GM12878 (cell line): ENCODE data around the gene FOXD1. TPM values are rescaled to one million over a fixed set of nuclear protein-coding genes. Genes with fewer than 3 reads are reported as not detected.

ENCODE experiments used
- ASH2L ChIP-seq: fragments of 300-600, 200-600 bp; sonication (generic); IDR thresholded peaks from 2 replicates; pipeline ENCODE4 v1.6.1; 2017; ENCODE audit warnings: low read depth, mild to moderate bottlenecking, borderline replicate concordance
- CREB1 ChIP-seq: IDR thresholded peaks from 2 replicates; pipeline ENCODE4 v1.6.1; 2012; ENCODE audit warnings: low read depth, mild to moderate bottlenecking, inconsistent platforms
- DPF2 ChIP-seq: fragments of 450-650 bp; IDR thresholded peaks from 2 replicates; pipeline ENCODE4 v1.6.1; 2017; ENCODE audit warnings: mild to moderate bottlenecking
- MTA3 ChIP-seq: IDR thresholded peaks from 2 replicates; pipeline ENCODE4 v1.6.1; 2012; ENCODE audit warnings: low read length, inconsistent platforms, borderline replicate concordance
- STAT1 ChIP-seq: fragments of 450-650 bp; conservative IDR thresholded peaks from 2 replicates; pipeline ENCODE4 v1.6.1; 2014; ENCODE audit warnings: antibody characterized with exemption, mild to moderate bottlenecking
- polyA plus RNA-seq, 11 experiments: library from polyadenylated mRNA; depleted of rRNA in 4 of 11; unstranded in 6 of 11; stranded (reverse) in 5 of 11; fragments of >200 nt; fragmentation: Nextera tagmentation in 4 of 11; fragmentation: Illumina TruSeq in 1 of 11; extraction: Ambion mirVana in 4 of 11; extraction: Trizol in 1 of 11; gene quantifications; 1 replicate in 1 of 11; 2 replicates in 10 of 11; pipeline versions ENCODE4 v1.2.1 to v1.2.3, GENCODE V29; 2011 to 2016; ENCODE audit warnings: inconsistent platforms in 2 of 11, missing spikeins in 2 of 11, low read depth in 1 of 11
- total RNA-seq, 4 experiments: library from RNA; depleted of rRNA in 3 of 4; stranded (reverse); fragments of >200 nt in 3 of 4; fragmentation: Illumina TruSeq in 1 of 4; extraction: Trizol in 1 of 4; gene quantifications; 2 replicates each; pipeline versions ENCODE4 v1.2.1 to v1.2.3, GENCODE V29; 2013 to 2021
- TF ChIP-seq, protein P1 (sequence below): IDR thresholded peaks from 2 replicates; pipeline ENCODE4 v1.6.1; 2012; ENCODE audit warnings: improper control_type of control experiment, low read depth, low read length; ENCODE audit not compliant: insufficient replicate concordance

Gene FOXD1
- total and polyA plus RNA-seq, 10 of the 15 experiments (the other 5 are each of a cell fraction or from before 2014, with no cell fraction given), result not detected

- TF ChIP-seq, protein P1, sequence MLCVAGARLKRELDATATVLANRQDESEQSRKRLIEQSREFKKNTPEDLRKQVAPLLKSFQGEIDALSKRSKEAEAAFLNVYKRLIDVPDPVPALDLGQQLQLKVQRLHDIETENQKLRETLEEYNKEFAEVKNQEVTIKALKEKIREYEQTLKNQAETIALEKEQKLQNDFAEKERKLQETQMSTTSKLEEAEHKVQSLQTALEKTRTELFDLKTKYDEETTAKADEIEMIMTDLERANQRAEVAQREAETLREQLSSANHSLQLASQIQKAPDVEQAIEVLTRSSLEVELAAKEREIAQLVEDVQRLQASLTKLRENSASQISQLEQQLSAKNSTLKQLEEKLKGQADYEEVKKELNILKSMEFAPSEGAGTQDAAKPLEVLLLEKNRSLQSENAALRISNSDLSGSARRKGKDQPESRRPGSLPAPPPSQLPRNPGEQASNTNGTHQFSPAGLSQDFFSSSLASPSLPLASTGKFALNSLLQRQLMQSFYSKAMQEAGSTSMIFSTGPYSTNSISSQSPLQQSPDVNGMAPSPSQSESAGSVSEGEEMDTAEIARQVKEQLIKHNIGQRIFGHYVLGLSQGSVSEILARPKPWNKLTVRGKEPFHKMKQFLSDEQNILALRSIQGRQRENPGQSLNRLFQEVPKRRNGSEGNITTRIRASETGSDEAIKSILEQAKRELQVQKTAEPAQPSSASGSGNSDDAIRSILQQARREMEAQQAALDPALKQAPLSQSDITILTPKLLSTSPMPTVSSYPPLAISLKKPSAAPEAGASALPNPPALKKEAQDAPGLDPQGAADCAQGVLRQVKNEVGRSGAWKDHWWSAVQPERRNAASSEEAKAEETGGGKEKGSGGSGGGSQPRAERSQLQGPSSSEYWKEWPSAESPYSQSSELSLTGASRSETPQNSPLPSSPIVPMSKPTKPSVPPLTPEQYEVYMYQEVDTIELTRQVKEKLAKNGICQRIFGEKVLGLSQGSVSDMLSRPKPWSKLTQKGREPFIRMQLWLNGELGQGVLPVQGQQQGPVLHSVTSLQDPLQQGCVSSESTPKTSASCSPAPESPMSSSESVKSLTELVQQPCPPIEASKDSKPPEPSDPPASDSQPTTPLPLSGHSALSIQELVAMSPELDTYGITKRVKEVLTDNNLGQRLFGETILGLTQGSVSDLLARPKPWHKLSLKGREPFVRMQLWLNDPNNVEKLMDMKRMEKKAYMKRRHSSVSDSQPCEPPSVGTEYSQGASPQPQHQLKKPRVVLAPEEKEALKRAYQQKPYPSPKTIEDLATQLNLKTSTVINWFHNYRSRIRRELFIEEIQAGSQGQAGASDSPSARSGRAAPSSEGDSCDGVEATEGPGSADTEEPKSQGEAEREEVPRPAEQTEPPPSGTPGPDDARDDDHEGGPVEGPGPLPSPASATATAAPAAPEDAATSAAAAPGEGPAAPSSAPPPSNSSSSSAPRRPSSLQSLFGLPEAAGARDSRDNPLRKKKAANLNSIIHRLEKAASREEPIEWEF, result no peak
- TF ChIP-seq ASH2L, result no peak
- no peak for TF ChIP-seq STAT1
- TF ChIP-seq DPF2, result no peak
- TF ChIP-seq MTA3, result no peak
- TF ChIP-seq CREB1, result no peak
Observed at GRCh38 chr5:73445665-73446630, 2.6 kb downstream of the FOXD1 start (continued).
